Choroid plexus epithelial cell (primary cell): Measurements from ENCODE around the gene RAPGEF4.

Source experiments
- DNase-seq: peaks from one replicate; pipeline ENCODE4 v3.0.0-alpha.2; 2010; ENCODE audit warnings: low read depth
- H3K4me3 ChIP-seq: 2 replicates; pipeline ENCODE4 v1.5.1; 2011; ENCODE audit warnings: low read depth, mild to moderate bottlenecking, control low read depth, low read length, moderate library complexity
- CTCF ChIP-seq: conservative IDR thresholded peaks from 2 replicates; pipeline ENCODE4 v1.5.1; 2011; ENCODE audit warnings: low read depth, mild to moderate bottlenecking, control low read depth, inconsistent platforms, low read length, moderate library complexity

Gene RAPGEF4

DNA sequence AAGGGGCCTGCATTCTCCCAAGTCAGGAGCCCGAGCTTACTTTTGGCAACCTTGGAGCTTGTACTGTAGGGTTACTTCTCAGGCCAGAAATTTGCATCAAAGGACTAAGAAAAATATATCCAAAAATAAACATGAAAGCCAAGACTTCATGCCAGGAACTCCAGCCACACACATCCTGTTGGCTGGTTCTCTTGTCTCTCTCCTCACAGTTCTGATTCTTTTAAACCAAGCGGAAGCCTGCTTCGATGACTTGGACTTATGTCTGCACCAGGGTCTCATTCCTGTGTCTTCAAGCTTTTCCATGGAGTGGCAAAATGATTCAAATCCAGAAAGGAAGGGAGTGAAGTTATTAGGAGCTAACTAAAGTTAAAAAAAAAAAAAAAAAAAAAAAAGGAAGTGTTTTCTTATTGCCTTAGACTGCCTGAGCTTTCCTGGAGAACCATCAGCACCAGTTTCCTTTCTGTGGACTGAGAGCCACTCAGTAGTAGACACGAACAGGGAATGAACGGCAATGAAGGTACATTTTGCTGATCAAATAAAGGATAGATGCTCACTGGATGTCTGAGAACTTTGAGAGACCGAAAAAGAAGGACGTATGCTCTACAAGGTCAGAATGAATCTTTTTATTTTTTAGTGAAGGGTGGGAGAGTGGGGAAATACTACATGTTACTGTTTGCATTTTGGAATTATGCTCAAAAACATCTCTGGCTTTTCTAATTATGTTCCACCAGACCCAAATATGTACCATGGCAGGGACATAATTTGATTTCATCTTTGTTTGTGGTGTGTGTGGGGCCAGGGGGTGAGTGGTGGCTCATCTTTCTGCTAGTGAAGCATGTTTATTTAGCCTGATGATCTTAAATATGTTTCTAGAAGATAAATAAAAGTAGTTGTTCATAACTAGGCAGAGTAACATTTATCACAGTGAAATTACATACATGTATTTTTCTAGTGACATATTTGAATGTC lies 86.0 kb downstream of the RAPGEF4 start:
- DNase-seq, result no peak
- no peak for TF ChIP-seq CTCF
- no peak overlapping the region for H3K4me3 ChIP-seq

GRCh38 chr2:172822585-172822984 lies 86.9 kb downstream of the RAPGEF4 start:
- H3K4me3 ChIP-seq, result no peak overlapping the region
- no peak for DNase-seq
- TF ChIP-seq CTCF, result no peak

DNA sequence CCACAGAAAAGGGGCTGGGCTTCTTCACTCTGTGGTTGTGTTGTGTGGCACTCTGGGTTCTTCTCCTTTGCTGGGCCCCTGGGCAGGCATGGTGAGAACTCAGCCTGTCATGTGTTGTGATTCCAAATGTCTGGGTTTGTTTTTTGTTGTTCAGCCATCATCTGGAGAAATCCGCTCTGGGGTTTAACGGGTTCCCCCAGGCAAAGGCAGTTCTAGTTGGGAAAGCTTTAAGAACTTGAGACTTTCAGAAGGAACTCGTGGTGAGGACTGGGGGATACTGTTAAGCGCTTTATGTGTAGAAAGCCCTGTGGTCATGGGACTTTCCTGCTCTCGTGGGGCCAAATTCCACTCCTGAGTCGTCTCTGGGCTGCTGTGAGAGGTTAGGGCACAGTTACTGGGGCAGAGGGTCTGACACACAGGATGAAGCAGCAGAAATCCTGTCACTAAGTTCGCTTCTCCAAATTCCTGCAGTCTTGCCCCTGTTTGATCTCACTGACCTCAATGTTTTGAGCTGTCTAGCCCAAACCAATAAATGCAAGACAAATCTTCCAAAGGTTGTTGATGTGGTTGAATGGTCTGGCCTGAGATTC lies 87.7 kb downstream of the RAPGEF4 start:
- TF ChIP-seq CTCF, result no peak
- peak; percentile 43 for DNase-seq
- no peak overlapping the region for H3K4me3 ChIP-seq

DNA sequence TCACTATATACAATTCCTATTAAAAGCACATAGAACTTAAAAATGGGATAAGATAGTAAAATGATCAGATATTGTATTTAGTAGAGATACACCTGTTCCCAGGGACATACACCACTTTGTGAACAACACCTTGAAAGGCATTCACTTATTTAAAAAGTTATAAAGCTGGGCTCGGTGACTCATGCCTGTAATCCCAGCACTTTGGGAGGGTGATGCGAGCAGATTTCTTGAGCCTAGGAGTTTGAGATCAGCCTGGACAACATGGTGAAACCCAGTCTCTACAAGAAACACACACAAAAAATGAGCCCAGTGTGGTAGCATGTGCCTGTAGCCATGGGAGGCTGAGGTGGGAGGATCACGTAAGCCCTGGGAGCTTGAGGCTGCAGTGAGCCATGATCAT lies 90.9 kb downstream of the RAPGEF4 start:
- no peak for DNase-seq
- no peak for TF ChIP-seq CTCF
- no peak overlapping the region for H3K4me3 ChIP-seq

- DNase-seq, result peak; percentile 84
- H3K4me3 ChIP-seq, result no peak overlapping the region
- no peak for TF ChIP-seq CTCF
These were observed 93.6 kb downstream of the RAPGEF4 start for GRCh38 chr2:172829229-172829628.

GRCh38 chr2:172830482-172830881 lies 94.8 kb downstream of the RAPGEF4 start:
- DNase-seq, result no peak
- TF ChIP-seq CTCF, result no peak
- H3K4me3 ChIP-seq, result no peak overlapping the region
